Hepatic stellate cell (primary cell): ENCODE measurements around the gene LAMC2.

Source experiments
- DNase-seq: peaks from one replicate; pipeline ENCODE4 v3.0.0; 2011; ENCODE audit warnings: low spot score

Gene LAMC2

GRCh38 chr1:183214021-183214970 is 28.2 kb downstream of the LAMC2 start:
- no peak for DNase-seq

- DNase-seq, result no peak
Measured at GRCh38 chr1:183215076-183215720, 29.1 kb downstream of the LAMC2 start.

GRCh38 chr1:183215936-183216335 is 29.9 kb downstream of the LAMC2 start:
- DNase-seq, result no peak

GRCh38 chr1:183218027-183218618 is 32.1 kb downstream of the LAMC2 start:
- no peak for DNase-seq

- DNase-seq, result no peak
Measured at GRCh38 chr1:183218971-183219615, 33.0 kb downstream of the LAMC2 start.

GRCh38 chr1:183219616-183220009 is 33.5 kb downstream of the LAMC2 start:
- DNase-seq, result no peak

- no peak for DNase-seq
Measured at GRCh38 chr1:183222909-183223308, 36.8 kb downstream of the LAMC2 start.

- DNase-seq, result no peak
Measured at GRCh38 chr1:183223467-183223866, 37.4 kb downstream of the LAMC2 start.

- no peak for DNase-seq
Measured at GRCh38 chr1:183226361-183226760, 40.3 kb downstream of the LAMC2 start.

GRCh38 chr1:183226963-183227362 is 40.9 kb downstream of the LAMC2 start:
- no peak for DNase-seq

- DNase-seq, result peak; percentile 65
Measured at GRCh38 chr1:183227422-183228346, 41.6 kb downstream of the LAMC2 start.

- no peak for DNase-seq
Measured at GRCh38 chr1:183228347-183229220, 42.5 kb downstream of the LAMC2 start.

- DNase-seq, result no peak
Measured at GRCh38 chr1:183230413-183230812, 44.3 kb downstream of the LAMC2 start.

GRCh38 chr1:183231545-183231944 is 45.5 kb downstream of the LAMC2 start:
- DNase-seq, result no peak

GRCh38 chr1:183233113-183233512 is 47.0 kb downstream of the LAMC2 start:
- no peak for DNase-seq

GRCh38 chr1:183234660-183235476 is 48.8 kb downstream of the LAMC2 start:
- peak; percentile 86 for DNase-seq

- DNase-seq, result no peak
Measured at GRCh38 chr1:183235503-183235902, 49.4 kb downstream of the LAMC2 start.

GRCh38 chr1:183236158-183236725 is 50.2 kb downstream of the LAMC2 start:
- DNase-seq, result no peak

- DNase-seq, result no peak
Measured at GRCh38 chr1:183237046-183237445, 51.0 kb downstream of the LAMC2 start.
